ENCODE data around the gene ARID5A.

ARID5A gene

GRCh38 chr2:96528006-96528699, 8.4 kb upstream of the ARID5A start:
- no peak for DNase-seq

- no peak for DNase-seq
Measured at GRCh38 chr2:96528700-96529375, 7.7 kb upstream of the ARID5A start.

GRCh38 chr2:96529376-96530143, 7.0 kb upstream of the ARID5A start:
- no peak for DNase-seq

- no peak for DNase-seq
Measured at GRCh38 chr2:96530144-96530430, 6.5 kb upstream of the ARID5A start.

GRCh38 chr2:96530474-96531357, 5.8 kb upstream of the ARID5A start:
- no peak for DNase-seq

GRCh38 chr2:96531366-96531765, 5.2 kb upstream of the ARID5A start:
- no peak for DNase-seq

- DNase-seq = peak; percentile 89
Measured at GRCh38 chr2:96531872-96532505, 4.6 kb upstream of the ARID5A start.

- DNase-seq = no peak
Measured at GRCh38 chr2:96532641-96533291, 3.8 kb upstream of the ARID5A start.

- no peak for DNase-seq
Measured at GRCh38 chr2:96533292-96534073, 3.1 kb upstream of the ARID5A start.

GRCh38 chr2:96534141-96534540, 2.4 kb upstream of the ARID5A start:
- DNase-seq = no peak

- peak; percentile 44 for DNase-seq
Measured at GRCh38 chr2:96534701-96535181, 1.8 kb upstream of the ARID5A start.

GRCh38 chr2:96535331-96535730, 1.2 kb upstream of the ARID5A start:
- DNase-seq = no peak

GRCh38 chr2:96537066-96537733, 648 bp downstream of the ARID5A start:
- peak; percentile 5 for DNase-seq

GRCh38 chr2:96537734-96538486, 1.4 kb downstream of the ARID5A start:
- DNase-seq = no peak

GRCh38 chr2:96538487-96539214, 2.1 kb downstream of the ARID5A start:
- DNase-seq = no peak

GRCh38 chr2:96539215-96539920, 2.8 kb downstream of the ARID5A start:
- DNase-seq = no peak

- no peak for DNase-seq
Measured at GRCh38 chr2:96540136-96540535, 3.6 kb downstream of the ARID5A start.
